Small intestine (tissue), 7 donors: ENCODE results near the gene PTPRG. TPM values are rescaled to one million over a fixed set of nuclear protein-coding genes. Genes with fewer than 3 reads are reported as not detected.

Source experiments
- DNase-seq, 2 donors: peaks; one replicate each; pipeline versions ENCODE4 v3.0.0 to v3.0.0-alpha.2; 2013
- FAIRE-seq: peaks from 2 replicates; lab custom pipeline; 2012; peaks lifted over from hg19 to GRCh38; lab: Jason Lieb, UNC
- H3K27ac ChIP-seq, 3 donors: one replicate each; pipeline ENCODE4 v1.5.1; 2013; ENCODE audit warnings: low read length in 2 of 3, mild to moderate bottlenecking in 2 of 3, control low read depth in 1 of 3, inconsistent platforms in 1 of 3, low read depth in 1 of 3, moderate library complexity in 1 of 3
- H3K27me3 ChIP-seq, 3 donors: one replicate each; pipeline ENCODE4 v1.6.1; 2013; ENCODE audit warnings: low read length in 3 of 3, inconsistent platforms in 1 of 3; ENCODE audit not compliant: control insufficient read depth in 3 of 3, insufficient read depth in 3 of 3
- H3K36me3 ChIP-seq, 3 donors: one replicate each; pipeline ENCODE4 v1.6.1; 2013; ENCODE audit warnings: low read length in 3 of 3, inconsistent platforms in 1 of 3, low read depth in 1 of 3, mild to moderate bottlenecking in 1 of 3, moderate library complexity in 1 of 3; ENCODE audit not compliant: control insufficient read depth in 3 of 3, insufficient read depth in 2 of 3
- H3K4me1 ChIP-seq, 3 donors: one replicate each; pipeline ENCODE4 v1.6.1; 2013; ENCODE audit warnings: low read length in 2 of 3, inconsistent platforms in 1 of 3, low read depth in 1 of 3, mild to moderate bottlenecking in 1 of 3, moderate library complexity in 1 of 3; ENCODE audit not compliant: control insufficient read depth in 3 of 3, insufficient read depth in 2 of 3
- H3K4me3 ChIP-seq, 3 donors: one replicate each; pipeline ENCODE4 v1.5.1; 2013; ENCODE audit warnings: low read length in 3 of 3, control low read depth in 1 of 3, inconsistent platforms in 1 of 3, low read depth in 1 of 3, mild to moderate bottlenecking in 1 of 3, moderate library complexity in 1 of 3
- H3K9me3 ChIP-seq, 2 donors: one replicate each; pipeline ENCODE4 v1.6.1; 2013; ENCODE audit warnings: low read depth in 1 of 2, low read length in 1 of 2; ENCODE audit not compliant: control insufficient read depth in 2 of 2, insufficient read depth in 1 of 2
- WGBS, 3 donors: extraction: QIAGEN DNeasy Blood & Tissue Kit; methylation state at CpG; one replicate each; pipeline ENCODE4 v1.1.7; 2013; 5-methylcytosine and 5-hydroxymethylcytosine counted together
- polyA plus RNA-seq, 4 donors: library from polyadenylated mRNA; stranded (reverse) in 3 of 4; unstranded in 1 of 4; fragments of 200-250 nt in 3 of 4; fragments of 120-200 nt in 1 of 4; gene quantifications; one replicate each; pipeline versions ENCODE4 v1.2.1 to v1.2.3, GENCODE V29; 2013
- donor health status: healthy with polysubstance abuse.
- donor health status: control.
- donor health status: control.
- donor health status: Bipolar disorder and iron deficiency.
- donor health status: healthy.

The PTPRG gene
- polyA plus RNA-seq, 4 donors, result 0.81 to 18.3 (median 5.6) TPM

- peaks cover 0 to 3% (median 0%) of the 10 kb centered on the region in 3 donors for H3K36me3 ChIP-seq
These were observed 178.3 kb downstream of the PTPRG start for GRCh38 chr3:61739640-61740039.

GRCh38 chr3:61740494-61740893, 179.1 kb downstream of the PTPRG start:
- no peaks in the 10 kb centered on the region for H3K4me1 ChIP-seq
- no peaks in the 10 kb centered on the region for H3K27me3 ChIP-seq
- FAIRE-seq, result no peak
- no peak for DNase-seq
- H3K36me3 ChIP-seq, result peaks cover 0 to 3% (median 0%) of the 10 kb centered on the region in 3 donors
- WGBS, 3 donors, result 32 to 63% (median 42%) methylated on average over 1 of the region's 1 CpG
- no peak overlapping the region for H3K4me3 ChIP-seq
- no peak overlapping the region for H3K27ac ChIP-seq
- H3K9me3 ChIP-seq, result no peaks in the 10 kb centered on the region

More at GRCh38 chr3:61739640-61740039, 178.3 kb downstream of the PTPRG start:
- Histone ChIP-seq H3K4me3 (no peak overlapping the region), H3K27me3 (no peaks in the 10 kb centered on the region), H3K9me3 (no peaks in the 10 kb centered on the region), H3K27ac (no peak overlapping the region), H3K4me1 (no peaks in the 10 kb centered on the region)
- no peak for FAIRE-seq
- 38 to 95% (median 88%) methylated on average over 1 of the region's 1 CpG for WGBS, 3 donors
- no peak for DNase-seq

GRCh38 chr3:61741551-61741950, 180.2 kb downstream of the PTPRG start:
- no peak overlapping the region for H3K4me3 ChIP-seq
- 86 to 89% (median 86%) methylated on average over 3 of the region's 3 CpGs for WGBS, 3 donors
- H3K27ac ChIP-seq, result no peak overlapping the region
- FAIRE-seq (no peak), DNase-seq (no peak)
- no peaks in the 10 kb centered on the region for H3K27me3 ChIP-seq
- no peaks in the 10 kb centered on the region for H3K9me3 ChIP-seq
- H3K36me3 ChIP-seq, result peaks cover 0 to 3% (median 0%) of the 10 kb centered on the region in 3 donors
- no peaks in the 10 kb centered on the region for H3K4me1 ChIP-seq

- no peak overlapping the region for H3K4me3 ChIP-seq
- no peaks in the 10 kb centered on the region for H3K4me1 ChIP-seq
- whole genome bisulfite sequencing, 3 donors, result 64 to 85% (median 73%) methylated on average over 7 of the region's 7 CpGs
- H3K27me3 ChIP-seq, result no peaks in the 10 kb centered on the region
- H3K27ac ChIP-seq, result no peak overlapping the region
- no peaks in the 10 kb centered on the region for H3K9me3 ChIP-seq
- FAIRE-seq (no peak), DNase-seq (no peak)
- peaks cover 0 to 3% (median 0%) of the 10 kb centered on the region in 3 donors for H3K36me3 ChIP-seq
These were observed 180.6 kb downstream of the PTPRG start for GRCh38 chr3:61742006-61742405.

GRCh38 chr3:61743067-61743466, 181.7 kb downstream of the PTPRG start:
- Histone ChIP-seq H3K36me3 (peaks cover 0 to 3% (median 0%) of the 10 kb centered on the region in 3 donors), H3K27ac (no peak overlapping the region), H3K4me3 (no peak overlapping the region), H3K4me1 (no peaks in the 10 kb centered on the region), H3K9me3 (no peaks in the 10 kb centered on the region), H3K27me3 (no peaks in the 10 kb centered on the region)
- no peak for FAIRE-seq
- 92 to 97% (median 95%) methylated on average over 11 of the region's 11 CpGs for WGBS, 3 donors
- DNase-seq, result no peak

GRCh38 chr3:61743686-61744242, 182.4 kb downstream of the PTPRG start:
- FAIRE-seq (no peak), DNase-seq (no peak)
- whole genome bisulfite sequencing, 3 donors, result 46 to 67% (median 54%) methylated on average over 2 of the region's 2 CpGs
- H3K36me3 ChIP-seq, result peaks cover 0 to 3% (median 0%) of the 10 kb centered on the region in 3 donors
- no peaks in the 10 kb centered on the region for H3K4me1 ChIP-seq
- H3K27ac ChIP-seq, result no peak overlapping the region
- H3K9me3 ChIP-seq, result no peaks in the 10 kb centered on the region
- H3K27me3 ChIP-seq, result no peaks in the 10 kb centered on the region
- H3K4me3 ChIP-seq, result no peak overlapping the region

- DNase-seq, result no peak
These were observed 186.9 kb downstream of the PTPRG start for GRCh38 chr3:61748288-61748687.

GRCh38 chr3:61750766-61751165, 189.4 kb downstream of the PTPRG start:
- WGBS, 3 donors, result 67 to 76% (median 72%) methylated on average over 2 of the region's 2 CpGs
- Histone ChIP-seq H3K27ac (no peak overlapping the region), H3K36me3 (no peaks in the 10 kb centered on the region), H3K4me1 (no peaks in the 10 kb centered on the region), H3K9me3 (no peaks in the 10 kb centered on the region), H3K4me3 (no peak overlapping the region), H3K27me3 (no peaks in the 10 kb centered on the region)
- DNase-seq (no peak), FAIRE-seq (no peak)

More at GRCh38 chr3:61748288-61748687, 186.9 kb downstream of the PTPRG start:
- no peaks in the 10 kb centered on the region for H3K36me3 ChIP-seq
- no peaks in the 10 kb centered on the region for H3K4me1 ChIP-seq
- H3K4me3 ChIP-seq, result no peak overlapping the region
- no peaks in the 10 kb centered on the region for H3K27me3 ChIP-seq
- H3K27ac ChIP-seq, result no peak overlapping the region
- no peaks in the 10 kb centered on the region for H3K9me3 ChIP-seq
- FAIRE-seq, result no peak
- WGBS, 3 donors, result 83 to 86% (median 85%) methylated on average over 3 of the region's 3 CpGs

- WGBS, 3 donors, result 84 to 89% (median 85%) methylated on average over 3 of the region's 3 CpGs
- FAIRE-seq, result no peak
- no peak overlapping the region for H3K4me3 ChIP-seq
- DNase-seq, result peak in 1 of 2 donors; percentile 45
- no peaks in the 10 kb centered on the region for H3K9me3 ChIP-seq
- H3K27ac ChIP-seq, result no peak overlapping the region
- no peaks in the 10 kb centered on the region for H3K27me3 ChIP-seq
- H3K4me1 ChIP-seq, result no peaks in the 10 kb centered on the region
- H3K36me3 ChIP-seq, result no peaks in the 10 kb centered on the region
These were observed 197.5 kb downstream of the PTPRG start for GRCh38 chr3:61758839-61759238.
